Retinal pigment epithelial cell (primary cell): Measurements from ENCODE around the gene PRMT7.

Experiments
- DNase-seq: peaks from one replicate; pipeline ENCODE4 v3.0.0-alpha.2; 2010; ENCODE audit warnings: low read depth
- H3K4me3 ChIP-seq: 2 replicates; pipeline ENCODE4 v1.5.1; 2011; ENCODE audit warnings: mild to moderate bottlenecking, low read length, control low read depth, moderate library complexity
- TF ChIP-seq, protein P1 (sequence below): conservative IDR thresholded peaks from 2 replicates; pipeline ENCODE4 v1.5.1; 2011; ENCODE audit warnings: low read depth, low read length, control low read depth, inconsistent platforms

The PRMT7 gene

GRCh38 chr16:68359398-68360191 lies 48.8 kb downstream of the PRMT7 start:
- TF ChIP-seq, protein P1, sequence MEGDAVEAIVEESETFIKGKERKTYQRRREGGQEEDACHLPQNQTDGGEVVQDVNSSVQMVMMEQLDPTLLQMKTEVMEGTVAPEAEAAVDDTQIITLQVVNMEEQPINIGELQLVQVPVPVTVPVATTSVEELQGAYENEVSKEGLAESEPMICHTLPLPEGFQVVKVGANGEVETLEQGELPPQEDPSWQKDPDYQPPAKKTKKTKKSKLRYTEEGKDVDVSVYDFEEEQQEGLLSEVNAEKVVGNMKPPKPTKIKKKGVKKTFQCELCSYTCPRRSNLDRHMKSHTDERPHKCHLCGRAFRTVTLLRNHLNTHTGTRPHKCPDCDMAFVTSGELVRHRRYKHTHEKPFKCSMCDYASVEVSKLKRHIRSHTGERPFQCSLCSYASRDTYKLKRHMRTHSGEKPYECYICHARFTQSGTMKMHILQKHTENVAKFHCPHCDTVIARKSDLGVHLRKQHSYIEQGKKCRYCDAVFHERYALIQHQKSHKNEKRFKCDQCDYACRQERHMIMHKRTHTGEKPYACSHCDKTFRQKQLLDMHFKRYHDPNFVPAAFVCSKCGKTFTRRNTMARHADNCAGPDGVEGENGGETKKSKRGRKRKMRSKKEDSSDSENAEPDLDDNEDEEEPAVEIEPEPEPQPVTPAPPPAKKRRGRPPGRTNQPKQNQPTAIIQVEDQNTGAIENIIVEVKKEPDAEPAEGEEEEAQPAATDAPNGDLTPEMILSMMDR, result no peak
- no peak for DNase-seq
- H3K4me3 ChIP-seq, result no peak overlapping the region

DNA sequence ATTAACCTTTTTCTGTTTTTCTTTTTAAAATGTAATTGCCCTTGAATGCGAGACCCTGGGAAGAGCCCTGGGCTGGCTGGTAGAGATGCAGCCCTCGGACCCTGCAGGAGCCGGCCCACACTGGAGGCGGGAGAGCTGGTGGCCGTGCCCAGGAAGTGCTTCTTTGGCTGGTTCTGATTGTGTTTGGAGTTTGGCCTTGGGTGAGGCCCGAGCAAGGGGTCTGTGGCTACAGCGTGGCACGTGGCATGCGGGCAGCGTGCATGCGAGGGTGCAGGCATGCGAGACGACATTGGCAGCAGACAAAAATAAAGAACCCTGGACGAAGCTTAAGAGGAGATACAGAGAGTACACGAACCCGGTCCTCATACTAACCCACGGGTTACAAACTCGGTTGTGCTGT lies 49.7 kb downstream of the PRMT7 start:
- DNase-seq, result no peak
- TF ChIP-seq, protein P1, result no peak
- no peak overlapping the region for H3K4me3 ChIP-seq

DNA sequence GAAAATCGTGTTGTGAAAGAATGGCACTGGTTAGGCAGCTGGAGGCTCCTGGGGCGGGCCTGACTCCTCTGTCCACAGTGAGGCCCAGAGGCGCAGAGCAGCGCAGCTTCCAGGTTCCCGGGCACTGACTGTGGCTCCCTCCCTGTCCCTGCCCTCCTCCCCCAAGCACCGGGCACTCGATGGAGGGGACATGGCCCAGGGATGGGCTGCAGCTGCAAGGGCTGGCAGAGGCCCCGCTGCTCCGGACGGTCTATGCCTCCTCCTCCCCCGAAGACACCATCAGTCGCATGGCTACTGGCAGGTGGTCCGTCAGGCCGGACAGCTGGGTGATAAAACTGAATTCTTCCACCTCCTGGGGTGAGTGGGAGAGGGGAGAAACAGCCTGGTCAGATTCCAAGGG lies 50.1 kb downstream of the PRMT7 start:
- TF ChIP-seq, protein P1, result no peak
- DNase-seq, result no peak
- H3K4me3 ChIP-seq, result no peak overlapping the region

DNA sequence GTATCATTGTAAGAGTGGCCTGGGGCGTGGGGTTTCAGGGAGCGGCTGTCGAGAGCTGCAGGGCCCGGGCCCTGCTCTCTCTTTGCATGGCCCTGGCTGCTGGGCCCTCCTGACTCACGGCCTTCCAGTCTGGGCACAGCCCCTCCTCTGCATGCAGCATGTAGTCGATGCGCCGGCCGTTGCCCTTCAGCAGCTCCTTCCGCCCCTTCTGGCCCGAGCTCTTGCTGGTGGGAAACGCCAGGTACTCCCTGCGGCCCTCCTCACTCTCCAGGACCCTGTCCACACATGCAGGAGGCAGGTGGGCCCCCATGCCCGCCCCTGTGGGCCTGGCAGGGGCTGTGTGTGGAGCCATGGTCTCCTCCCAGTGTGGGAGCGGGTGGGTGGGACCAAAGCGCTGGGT lies 50.7 kb downstream of the PRMT7 start:
- no peak overlapping the region for H3K4me3 ChIP-seq
- TF ChIP-seq, protein P1, result no peak
- no peak for DNase-seq

DNA sequence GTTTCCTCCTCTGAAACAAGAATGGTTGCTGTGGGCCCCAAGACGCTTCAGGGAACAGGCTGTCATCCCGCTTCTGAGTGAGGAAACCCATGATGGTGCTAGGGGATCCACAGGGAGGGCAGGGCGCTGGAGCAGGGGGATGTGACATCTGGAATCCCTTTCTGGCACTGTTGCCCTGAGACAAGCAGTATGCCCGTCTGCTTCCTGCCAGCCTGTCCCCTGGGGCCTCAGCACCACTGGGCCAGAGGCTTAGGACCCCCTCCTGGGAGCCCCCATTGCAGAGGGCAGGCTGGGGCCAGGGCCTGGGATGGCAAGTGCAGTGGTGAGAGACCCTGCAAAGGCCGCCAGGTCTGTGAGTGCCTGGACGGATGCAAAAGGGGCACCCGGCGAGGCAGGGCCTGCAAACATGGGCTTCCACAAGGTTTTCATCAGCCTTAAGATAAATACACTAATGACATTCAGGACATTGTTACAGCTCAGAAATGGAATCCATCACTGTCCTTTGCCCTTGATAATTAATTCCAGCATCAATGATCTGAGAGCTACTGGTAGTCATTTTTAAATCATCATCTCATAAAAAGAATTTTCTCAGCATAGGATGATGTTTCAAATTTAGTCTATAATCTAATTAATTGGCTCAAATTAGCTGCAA lies 51.6 kb downstream of the PRMT7 start:
- DNase-seq, result no peak
- TF ChIP-seq, protein P1, result no peak
- H3K4me3 ChIP-seq, result no peak overlapping the region

GRCh38 chr16:68362947-68363657 lies 52.3 kb downstream of the PRMT7 start:
- no peak for DNase-seq
- no peak overlapping the region for H3K4me3 ChIP-seq
- TF ChIP-seq, protein P1, result no peak
